Fibroblast of villous mesenchyme (primary cell): ENCODE results near the gene SAMD11. TPM values are rescaled to one million over a fixed set of nuclear protein-coding genes. Genes with fewer than 3 reads are reported as not detected.

Source experiments
- DNase-seq: peaks from one replicate; pipeline ENCODE4 v3.0.0-alpha.2; 2010; ENCODE audit warnings: low read depth
- H3K4me3 ChIP-seq: 2 replicates; pipeline ENCODE4 v1.5.1; 2011; ENCODE audit warnings: low read depth, mild to moderate bottlenecking, low read length
- CTCF ChIP-seq: IDR thresholded peaks from 2 replicates; pipeline ENCODE4 v1.5.1; 2012; ENCODE audit warnings: low read depth, mild to moderate bottlenecking, low read length; ENCODE audit not compliant: insufficient read depth
- total RNA-seq: library from RNA; depleted of rRNA; stranded (reverse); fragments of >200 nt; gene quantifications from 2 replicates; pipeline ENCODE4 v1.2.3, GENCODE V29; 2012

The SAMD11 gene
- total RNA-seq, 1 donor, result 2.2 TPM

- no peak for DNase-seq
- H3K4me3 ChIP-seq, result peak overlapping the region; percentile 41
- TF ChIP-seq CTCF, result no peak
Observed at GRCh38 chr1:903721-904271, 19.9 kb upstream of the SAMD11 start.

- peak overlapping the region; percentile 52 for H3K4me3 ChIP-seq
- peak; percentile 84 for DNase-seq
- TF ChIP-seq CTCF, result peak; percentile 73
Observed at GRCh38 chr1:904310-904950, 19.3 kb upstream of the SAMD11 start.

GRCh38 chr1:905071-905749 lies 18.5 kb upstream of the SAMD11 start:
- DNase-seq, result peak; percentile 59
- no peak for TF ChIP-seq CTCF
- H3K4me3 ChIP-seq, result peak overlapping the region; percentile 52

- no peak overlapping the region for H3K4me3 ChIP-seq
- no peak for DNase-seq
- TF ChIP-seq CTCF, result no peak
Observed at GRCh38 chr1:905811-906599, 17.7 kb upstream of the SAMD11 start.

- DNase-seq, result no peak
- TF ChIP-seq CTCF, result no peak
- no peak overlapping the region for H3K4me3 ChIP-seq
Observed at GRCh38 chr1:906600-907420, 16.9 kb upstream of the SAMD11 start.

GRCh38 chr1:907611-908451 lies 15.9 kb upstream of the SAMD11 start:
- DNase-seq, result no peak
- TF ChIP-seq CTCF, result no peak
- H3K4me3 ChIP-seq, result no peak overlapping the region
